Activated naive CD4-positive, alpha-beta T cell (primary cell): ENCODE measurements around the gene NELL2.
"Not testable (repeated sequence)": the region's sequence is repeated elsewhere in the genome, so short reads cannot be mapped to it uniquely, and the experiment has no call there.

Experiments used
- DNase-seq, 4 experiments: peaks; one replicate each; lab custom pipeline; 2025; lab: John Stamatoyannopoulos, UW

The NELL2 gene

DNA sequence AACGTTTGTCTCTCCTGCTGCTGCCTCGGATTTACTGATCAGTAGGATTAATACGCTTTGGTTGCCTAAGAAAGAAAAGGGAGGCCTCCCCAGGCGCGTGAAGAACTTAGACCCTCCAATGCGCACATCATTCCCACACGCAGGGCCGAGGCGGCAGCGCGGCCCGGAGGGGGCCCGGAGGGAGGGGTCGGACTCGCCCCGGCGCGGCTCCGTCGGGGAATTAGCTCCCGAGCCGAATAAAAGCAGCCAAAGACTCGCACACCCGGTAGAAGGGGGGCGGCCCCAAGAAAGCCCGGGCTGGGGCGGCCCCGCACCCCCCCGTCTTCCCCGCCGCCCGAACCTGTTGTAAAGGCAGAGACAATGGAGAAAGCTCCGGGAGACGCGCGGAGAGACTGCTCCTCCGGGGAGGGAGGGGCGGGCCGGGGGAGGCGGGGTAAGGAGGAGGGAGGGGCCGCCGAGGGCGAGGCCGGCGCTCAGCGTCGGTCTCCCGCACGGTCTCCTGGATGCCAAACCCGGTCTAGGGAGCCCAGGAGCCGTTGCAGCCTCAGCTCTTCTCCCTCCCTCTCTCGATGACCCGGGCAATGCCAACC lies at the start of gene NELL2:
NELL2 (minus strand) TSS at position 362 of the 590 bp plus-strand sequence. CDS start 446 bp downstream, outside the sequence.
- peak; percentile 17 to 59 (median 36) for DNase-seq

DNA sequence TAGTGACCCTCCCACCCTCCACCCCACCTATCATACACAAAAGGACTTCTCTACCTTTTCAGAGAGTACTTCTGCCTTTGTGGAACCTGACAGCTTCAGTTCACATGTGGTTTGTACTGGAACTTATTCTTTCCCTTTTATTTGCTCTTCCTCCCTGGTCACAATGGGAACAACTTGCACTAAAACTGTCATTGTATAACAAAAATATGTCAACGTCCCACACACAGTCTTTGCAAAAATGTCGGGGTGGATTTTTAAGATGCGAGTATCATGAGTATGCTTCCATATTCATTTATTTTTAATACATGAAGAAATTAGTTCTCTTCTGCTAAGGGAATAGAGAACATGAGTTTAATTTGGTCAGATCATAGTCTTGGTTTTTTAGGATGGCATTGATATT lies 45.6 kb upstream of the NELL2 start:
- DNase-seq = no peak

DNA sequence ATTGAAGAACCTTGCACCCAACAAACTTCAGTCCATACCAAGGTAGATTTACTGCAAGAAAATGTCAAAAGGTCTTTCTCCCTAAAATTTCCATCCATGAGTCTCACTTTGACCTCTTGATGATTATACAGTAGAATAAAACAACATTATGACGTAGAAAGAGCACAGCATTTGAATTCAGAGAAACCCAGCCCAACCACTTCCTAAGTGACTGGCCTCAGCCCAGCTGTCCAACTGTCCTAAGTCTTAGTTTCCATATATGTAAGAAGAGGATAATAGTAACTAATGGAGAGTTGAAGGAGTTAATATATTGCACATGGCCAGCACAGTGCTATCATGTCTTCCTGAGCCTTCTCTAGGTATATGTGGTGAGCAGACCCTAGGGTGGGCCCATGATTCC lies 41.0 kb upstream of the NELL2 start:
- DNase-seq = no peak

DNA sequence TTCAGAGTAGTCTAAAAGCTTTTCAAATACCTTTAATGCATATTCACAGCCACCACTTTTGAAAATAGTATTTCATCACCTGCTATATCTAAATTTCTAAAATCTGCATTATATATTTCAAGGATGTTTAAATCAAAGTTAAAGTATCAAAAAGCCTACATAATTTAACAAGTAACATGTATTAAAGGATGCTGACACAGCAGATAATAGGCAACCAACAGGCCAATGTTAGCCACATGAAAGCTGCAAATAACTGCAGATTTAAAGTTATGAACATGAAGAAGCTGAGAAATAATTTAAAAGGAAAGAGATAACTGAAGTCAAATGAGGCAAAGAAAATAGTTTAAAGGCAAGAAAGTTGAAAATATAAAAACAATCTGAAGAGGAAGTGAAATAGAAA lies 39.8 kb upstream of the NELL2 start:
- DNase-seq = no peak

DNA sequence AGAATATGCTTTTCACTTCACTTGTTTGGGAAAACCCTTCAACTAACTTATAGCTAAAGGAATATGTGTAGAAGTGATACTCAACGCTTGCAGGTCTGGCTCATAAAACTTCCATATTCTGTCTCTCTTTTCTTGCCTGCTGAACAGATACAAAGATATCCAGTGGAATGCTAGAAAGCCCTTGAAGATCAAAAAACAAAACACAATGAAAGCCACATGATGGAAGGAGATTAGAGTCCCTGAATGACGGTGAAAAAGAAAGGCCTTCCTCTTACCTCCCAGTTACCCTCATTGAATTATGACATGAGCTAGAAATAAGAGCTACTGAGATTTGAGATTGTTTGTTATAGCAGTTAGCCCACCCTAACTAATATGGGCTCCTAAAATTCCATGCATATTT lies 28.2 kb upstream of the NELL2 start:
- no peak for DNase-seq

DNA sequence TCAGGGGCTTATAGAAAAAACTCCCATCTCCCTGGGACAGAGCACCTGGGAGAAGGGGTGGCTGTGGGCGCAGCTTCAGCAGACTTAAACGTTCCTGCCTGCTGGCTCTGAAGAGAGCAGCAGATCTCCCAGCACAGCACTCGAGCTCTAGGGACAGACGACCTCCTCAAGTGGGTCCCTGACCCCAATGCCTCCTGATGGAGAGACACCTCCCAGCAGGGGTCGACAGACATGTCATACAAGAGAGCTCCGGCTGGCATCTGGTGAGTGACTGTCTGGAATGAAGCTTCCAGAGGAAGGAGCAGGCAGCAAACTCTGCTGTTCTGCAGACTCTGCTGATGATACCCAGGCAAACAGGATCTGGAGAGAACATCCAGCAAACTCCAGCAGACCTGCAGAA lies 22.0 kb upstream of the NELL2 start:
- not testable (repeated sequence) for DNase-seq

DNA sequence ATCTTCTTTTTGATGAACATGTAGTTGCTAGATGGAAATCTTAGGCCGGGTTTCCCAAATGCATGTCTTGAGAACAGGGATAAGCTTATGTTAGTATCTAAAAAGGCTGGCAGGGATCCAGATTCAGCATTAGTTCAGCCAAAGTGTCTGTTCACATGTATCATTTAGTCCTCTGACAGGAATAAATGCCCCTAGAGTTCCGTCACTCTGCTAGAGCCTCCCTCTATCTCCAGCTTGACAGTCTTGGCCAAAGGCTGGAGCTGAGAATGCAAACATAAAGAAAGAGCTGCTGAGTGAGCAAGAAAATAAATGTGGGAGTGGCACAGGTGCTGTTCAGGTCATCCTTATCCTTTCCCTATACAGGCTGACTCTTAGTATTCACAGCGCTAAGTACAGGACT lies 13.8 kb upstream of the NELL2 start:
- no peak for DNase-seq

DNA sequence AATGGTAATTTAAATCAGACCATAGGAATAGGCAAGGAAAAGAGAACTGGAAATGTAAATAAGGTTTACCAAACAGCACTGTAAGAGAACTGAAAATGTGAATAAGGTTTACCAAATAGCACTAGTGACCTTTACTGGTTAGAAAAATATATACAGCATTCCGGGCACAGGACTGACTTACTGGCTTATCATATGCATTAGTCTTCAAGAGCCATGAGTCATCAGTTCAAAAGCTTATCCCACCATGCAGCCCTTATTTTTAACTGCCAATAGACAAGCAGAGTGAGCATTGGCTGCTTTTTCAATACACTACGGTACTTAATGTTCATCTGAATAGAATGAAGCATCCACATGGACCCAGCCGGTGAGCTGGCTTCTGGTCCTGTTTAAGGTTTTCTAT lies 13.0 kb upstream of the NELL2 start:
- no peak for DNase-seq

DNA sequence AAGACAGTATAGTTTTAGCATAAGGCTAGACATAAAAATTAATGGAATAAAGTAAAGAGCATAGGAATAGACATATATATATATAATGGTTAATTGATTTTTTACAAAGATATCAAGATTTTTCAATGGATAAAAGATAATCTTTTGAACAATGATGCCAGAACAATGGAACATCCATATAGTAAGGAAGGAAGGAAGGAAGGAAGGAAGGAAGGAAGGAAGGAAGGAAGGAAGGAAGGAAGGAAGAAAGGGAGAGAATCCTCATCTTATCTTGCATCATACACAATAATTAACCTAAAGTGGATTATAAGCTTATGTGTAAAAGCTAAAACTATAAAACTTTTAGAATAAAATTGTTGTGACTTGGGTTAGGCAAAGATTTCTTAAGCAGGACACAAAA lies 9.8 kb upstream of the NELL2 start:
- DNase-seq = no peak

DNA sequence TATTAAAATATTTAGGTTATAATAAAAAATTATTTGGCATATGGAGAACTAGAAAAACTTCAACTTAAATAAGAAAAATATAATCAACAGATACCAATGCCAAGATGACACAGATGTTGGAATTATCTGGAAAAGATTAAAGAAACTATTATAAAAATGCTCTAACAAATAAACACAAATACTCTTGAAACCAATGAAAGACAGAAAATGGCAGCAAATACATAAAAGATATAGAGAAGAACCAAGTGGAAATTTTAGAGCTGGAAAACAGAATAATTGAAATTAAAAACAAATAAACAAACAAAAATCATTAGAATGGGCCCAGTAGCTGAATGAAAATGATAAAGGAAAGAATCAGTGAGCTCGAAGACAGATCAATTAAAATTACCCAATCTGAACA lies 5.1 kb upstream of the NELL2 start:
- no peak for DNase-seq

DNA sequence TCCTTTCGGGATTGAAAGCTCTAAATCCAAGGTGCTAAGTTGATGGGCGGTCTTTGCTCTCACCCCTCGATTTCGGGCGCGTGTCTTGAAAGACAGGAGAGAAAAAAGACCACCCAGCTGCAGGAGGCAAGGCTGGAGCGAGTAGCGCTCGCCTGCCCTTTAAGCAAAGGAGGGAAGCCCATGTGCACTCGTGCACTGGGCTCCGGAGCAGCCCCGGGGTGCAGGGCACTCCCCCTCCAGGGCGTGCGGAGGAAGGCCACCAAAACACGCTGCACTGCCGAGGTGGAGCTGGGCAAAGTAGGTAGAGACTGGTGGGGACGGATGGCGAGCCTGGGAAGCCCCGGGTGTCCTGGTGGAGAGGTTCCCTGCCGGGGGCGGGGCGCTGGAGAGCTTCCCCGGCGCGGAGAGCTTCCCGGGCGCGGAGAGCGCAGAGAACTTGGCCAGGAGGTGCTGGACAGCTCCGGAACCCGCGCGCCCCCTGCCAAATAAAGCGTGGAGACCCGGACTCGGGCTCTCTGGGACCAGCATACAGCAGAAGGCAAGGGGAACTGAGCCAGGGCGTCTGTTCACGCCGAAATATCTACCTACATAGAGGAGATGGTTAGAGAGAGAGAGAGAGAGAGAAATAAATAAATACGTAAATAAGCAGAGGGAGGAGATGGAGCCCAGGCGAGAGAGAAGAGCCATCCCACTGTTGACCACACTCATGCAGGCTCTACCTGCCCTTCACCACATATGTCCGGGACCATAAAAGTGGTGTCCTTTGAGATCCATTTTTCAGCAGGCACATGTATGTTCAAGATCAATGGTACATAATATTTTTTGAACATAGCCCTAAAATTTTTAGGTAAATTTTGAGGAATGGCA lies 662 bp upstream of the NELL2 start:
- peak in 1 of 4 experiments; percentile 41 for DNase-seq

DNA sequence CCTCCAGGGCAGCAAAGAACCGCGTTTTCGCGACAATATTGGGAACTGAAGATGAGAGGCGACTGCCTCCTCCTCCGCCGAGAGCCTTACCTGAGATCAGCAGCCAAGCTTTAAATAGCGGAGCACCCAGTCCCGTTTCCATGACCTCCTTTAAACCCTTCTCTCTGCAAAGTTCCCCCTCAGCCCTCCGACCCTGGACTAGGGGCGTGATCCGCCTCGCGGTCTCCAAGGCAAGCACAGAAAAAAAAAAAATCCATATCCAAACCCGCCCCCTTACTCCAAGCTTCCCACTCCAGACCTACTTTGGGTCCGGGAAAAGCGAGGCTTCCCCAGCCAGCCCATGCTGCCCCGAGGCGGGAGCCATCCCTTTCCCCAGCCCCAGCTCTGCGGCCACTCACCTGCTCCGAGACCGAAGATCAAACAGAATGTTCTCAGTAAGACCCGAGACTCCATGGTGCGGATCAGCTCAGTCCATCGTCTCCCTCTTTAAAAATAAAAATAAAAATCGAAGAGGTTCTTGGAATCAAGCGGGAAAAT lies 630 bp downstream of the NELL2 start:
- DNase-seq = no peak

DNA sequence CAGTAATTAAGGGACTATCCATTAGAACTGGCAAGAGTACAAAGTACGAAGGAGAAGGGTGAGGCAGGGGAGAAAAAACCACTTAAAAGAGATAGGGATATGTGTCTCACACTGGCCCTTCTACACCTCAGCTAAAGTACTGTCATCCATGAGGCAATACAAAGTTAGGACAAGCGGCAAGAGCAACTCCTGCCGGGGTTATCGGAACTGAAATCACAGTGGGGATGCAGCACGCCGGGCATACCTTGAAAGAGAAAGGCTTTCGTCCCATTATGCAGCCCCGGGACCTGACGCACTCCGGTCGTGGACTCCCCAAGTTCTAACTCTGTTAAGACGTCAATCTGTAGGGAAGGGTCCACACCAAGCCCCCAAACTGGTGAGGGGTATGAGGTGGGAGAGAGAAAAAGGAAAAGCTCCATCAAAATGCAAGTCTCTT lies 1.1 kb downstream of the NELL2 start:
- DNase-seq = no peak

DNA sequence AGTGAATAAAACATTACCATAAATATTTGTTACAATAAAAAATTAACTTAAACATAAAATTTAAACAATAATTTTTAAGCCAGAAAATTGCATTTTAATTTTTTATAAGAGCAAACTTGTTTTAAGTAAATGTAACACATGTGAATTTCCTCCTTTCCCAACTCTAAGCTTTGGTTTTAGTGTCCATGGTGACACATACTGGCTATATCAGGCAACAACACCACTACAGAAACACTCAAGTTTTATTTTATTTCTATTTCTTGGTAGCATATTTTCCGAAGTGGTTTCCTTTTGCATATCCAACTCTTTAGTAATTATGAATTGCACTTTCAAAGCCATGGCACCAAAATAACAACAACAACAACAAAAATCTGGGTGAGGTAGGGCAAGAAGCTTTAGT lies 2.2 kb downstream of the NELL2 start:
- no peak for DNase-seq

DNA sequence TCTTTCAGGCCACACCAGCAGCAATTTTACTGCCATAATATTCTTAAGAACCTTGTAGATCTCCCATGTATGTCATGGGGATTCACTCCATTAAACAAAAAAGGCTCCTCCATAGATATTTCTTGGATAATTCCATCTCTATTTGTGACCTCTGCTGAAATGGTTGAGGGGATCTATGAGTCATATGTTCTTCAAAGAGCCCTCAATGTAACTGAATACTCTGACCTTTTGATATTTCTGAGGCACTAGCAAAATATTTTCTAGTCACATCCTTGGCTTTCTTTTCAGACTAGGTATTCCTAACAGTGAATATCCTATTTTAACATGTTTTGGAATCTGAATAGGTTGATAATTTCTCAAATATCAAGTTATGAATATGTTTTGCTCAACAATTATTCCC lies 6.6 kb downstream of the NELL2 start:
- no peak for DNase-seq

DNA sequence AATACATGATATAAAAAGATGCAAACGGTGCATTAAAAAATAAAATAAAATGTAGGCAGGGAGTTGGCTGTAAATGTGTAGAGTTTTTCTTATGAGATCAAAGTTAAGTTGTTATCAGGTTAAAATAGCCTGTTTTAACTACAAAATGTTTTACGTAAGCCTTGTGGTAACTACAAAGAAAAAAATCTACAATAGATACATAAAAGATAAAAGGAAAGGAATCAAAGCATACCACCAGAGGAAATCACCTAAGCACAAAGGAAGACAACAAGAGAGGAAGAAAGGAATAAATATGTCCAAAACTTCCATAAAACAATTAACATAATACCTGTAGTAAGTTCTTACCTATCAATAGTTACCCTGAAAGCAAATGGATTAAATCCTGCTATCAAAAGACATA lies 12.2 kb downstream of the NELL2 start:
- no peak for DNase-seq

DNA sequence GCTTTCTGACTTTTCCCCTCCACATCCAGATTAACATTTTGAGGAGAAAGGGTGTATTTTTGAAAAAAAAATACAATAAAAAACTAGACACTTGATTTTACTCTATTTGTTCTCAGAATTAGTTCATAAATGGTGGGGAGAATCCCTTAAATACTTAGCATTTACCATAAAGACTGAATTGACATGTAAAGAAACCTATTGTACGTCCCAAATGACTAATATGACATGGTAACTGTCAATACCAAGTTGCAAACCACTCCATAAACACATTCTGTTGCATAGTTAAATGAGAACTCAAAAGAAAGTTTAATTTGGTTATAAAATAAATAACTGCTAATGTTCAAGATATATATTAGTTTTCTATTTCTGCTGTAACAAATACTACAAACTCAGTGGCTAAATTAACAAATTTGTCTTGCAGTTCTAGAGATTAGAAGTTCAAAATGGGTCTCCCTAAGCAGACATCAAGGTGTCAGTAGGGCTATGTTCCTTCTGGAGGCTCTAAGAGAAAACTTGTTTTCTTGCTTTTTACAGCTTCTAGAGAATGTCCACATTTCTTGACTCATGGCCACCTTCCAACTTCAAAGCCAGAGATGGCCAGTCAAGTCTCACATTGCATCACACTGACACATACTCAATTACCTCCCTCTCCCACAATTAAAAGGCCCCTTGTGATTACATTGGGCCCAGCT lies 16.0 kb downstream of the NELL2 start:
- DNase-seq = no peak

DNA sequence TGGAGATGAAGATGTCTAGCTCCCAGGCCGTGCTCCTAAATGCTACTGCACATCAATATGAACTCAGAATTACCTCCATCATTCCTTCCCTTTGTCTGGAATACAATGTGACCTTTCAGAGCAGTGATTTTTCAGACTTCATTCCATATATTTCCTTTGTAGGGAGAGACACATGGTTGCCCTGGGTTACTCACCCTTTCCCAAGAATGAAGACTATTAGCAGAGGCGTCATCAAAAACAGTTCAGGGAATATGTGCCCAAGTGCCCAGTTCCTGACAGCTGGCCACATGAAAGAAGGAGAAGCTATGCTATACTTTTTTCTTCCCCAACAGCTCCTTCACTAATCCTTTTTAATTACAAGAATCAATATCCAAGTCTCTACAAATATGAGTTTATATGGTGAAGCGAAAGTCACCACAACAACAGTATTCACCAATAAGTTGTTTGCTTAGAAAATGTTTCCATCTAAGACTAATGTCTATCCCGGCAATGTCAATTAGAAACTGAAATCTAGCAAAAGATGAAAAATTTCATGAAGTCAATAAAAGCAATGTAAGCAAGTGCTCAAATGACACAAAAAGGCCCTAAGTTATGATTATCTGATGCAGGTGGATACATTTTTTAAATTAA lies 17.8 kb downstream of the NELL2 start:
- no peak for DNase-seq

DNA sequence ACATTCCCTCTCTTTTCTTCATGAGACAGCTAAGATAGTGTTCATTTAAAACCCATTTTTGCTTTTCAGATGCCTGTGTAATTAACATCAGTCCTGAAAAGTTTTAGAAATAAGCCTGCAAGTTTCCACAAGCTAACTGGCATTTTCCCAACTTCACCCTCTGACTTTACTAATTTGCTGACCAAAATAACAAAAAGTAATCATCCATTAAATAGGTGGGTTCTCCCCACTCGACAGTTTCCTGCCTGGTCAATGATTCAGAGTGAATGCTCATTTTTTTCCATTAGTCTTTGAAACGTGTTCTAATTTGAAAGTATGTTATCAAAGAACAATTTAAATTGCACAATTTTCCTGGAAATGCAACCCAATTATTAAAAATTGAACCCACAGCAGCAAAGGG lies 23.6 kb downstream of the NELL2 start:
- DNase-seq = no peak

DNA sequence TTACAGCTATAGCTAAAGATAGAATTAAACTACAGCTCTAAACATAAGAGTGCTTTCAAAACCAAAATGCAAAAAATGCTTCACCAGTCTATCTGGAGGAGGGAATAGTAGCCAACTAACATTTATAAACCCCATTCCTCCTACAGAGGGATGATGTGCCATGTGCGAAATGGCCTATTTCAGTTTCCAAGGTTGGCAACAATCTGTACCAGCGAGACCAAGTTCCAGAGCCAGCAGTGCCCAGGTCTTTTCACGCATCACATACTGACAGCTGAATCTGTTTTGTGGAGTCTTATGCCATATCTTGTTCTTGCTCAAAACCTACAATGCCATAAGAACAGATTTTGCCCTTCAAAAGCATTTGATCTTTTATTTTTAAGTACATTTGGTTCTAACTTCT lies 24.5 kb downstream of the NELL2 start:
- DNase-seq = no peak

DNA sequence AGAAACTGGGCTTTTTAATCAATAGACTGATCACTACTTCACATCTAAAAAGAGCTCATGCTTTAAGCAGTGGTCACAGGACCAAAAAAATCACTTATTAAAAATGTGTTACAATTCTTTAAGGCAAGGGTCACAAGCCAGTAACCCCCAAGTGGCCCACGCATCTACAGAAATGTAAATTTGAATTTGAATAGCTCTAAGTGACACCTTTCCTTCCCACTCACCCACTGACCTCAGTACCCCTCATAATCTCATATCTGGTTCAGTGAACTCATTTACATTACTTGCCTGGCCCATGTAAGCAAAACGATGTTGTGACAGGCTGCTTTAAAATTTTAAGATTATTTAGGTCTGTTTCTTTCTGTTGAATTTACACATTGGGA lies 27.4 kb downstream of the NELL2 start:
- no peak for DNase-seq
